ENCODE measurements around the gene RAD51. TPM values are rescaled to one million over a fixed set of nuclear protein-coding genes. Genes with fewer than 3 reads are reported as not detected.
A peak's percentile ranks its signal among the peaks of the same experiment; 100 is the strongest.

RAD51 gene
- total and polyA plus RNA-seq, 4 donors = 0.95 to 2.2 (median 1.2) TPM

DNA sequence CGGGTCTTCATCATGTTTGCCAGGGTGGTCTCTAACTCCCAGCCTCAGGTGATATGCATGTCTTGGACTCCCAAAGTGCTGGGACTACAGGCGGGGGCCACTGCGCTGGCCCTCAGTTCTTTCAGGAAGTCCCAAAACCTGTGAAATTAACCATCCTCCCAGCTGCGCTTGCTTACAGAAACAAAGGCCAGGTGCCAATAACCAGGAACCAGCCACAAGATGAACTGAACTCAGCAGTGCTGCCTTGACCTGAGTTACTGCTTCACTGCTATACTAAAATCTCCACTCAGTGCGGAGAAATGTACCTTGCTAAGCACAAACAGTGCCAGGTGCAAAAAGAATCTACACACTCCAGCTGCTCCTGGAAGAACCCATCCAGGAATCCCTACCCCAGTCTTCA lies 65.0 kb downstream of the RAD51 start:
- ATAC-seq (ENCODE audit: insufficient read depth, low FRiP score) (no peak), DNase-seq (no peak)
- Histone ChIP-seq H3K36me3 (ENCODE audit: control insufficient read depth in 4 of 4, insufficient read depth in 4 of 4, low read length in 4 of 4) (no peaks in the 10 kb centered on the region), H3K9me3 (ENCODE audit: control insufficient read depth in 4 of 4, insufficient read depth in 3 of 4, low read length in 3 of 4) (no peaks in the 10 kb centered on the region), H3K27ac (ENCODE audit: low read depth in 1 of 2, low read length in 1 of 2) (no peak overlapping the region), H3K27me3 (ENCODE audit: control insufficient read depth in 3 of 3, insufficient read depth in 3 of 3, low read length in 2 of 3) (no peaks in the 10 kb centered on the region), H3K4me1 (ENCODE audit: control insufficient read depth in 5 of 5, insufficient read depth in 5 of 5, low read length in 5 of 5) (peaks cover 0 to 20% (median 0%) of the 10 kb centered on the region in 5 donors), H3K4me3 (no peak overlapping the region), H3K9ac (ENCODE audit: insufficient read depth in 1 of 2, low read length in 2 of 2) (no peak overlapping the region)
- WGBS, 2 donors = 89 to 95% methylated on average over 5 of the region's 5 CpGs
- TF ChIP-seq, protein P1, sequence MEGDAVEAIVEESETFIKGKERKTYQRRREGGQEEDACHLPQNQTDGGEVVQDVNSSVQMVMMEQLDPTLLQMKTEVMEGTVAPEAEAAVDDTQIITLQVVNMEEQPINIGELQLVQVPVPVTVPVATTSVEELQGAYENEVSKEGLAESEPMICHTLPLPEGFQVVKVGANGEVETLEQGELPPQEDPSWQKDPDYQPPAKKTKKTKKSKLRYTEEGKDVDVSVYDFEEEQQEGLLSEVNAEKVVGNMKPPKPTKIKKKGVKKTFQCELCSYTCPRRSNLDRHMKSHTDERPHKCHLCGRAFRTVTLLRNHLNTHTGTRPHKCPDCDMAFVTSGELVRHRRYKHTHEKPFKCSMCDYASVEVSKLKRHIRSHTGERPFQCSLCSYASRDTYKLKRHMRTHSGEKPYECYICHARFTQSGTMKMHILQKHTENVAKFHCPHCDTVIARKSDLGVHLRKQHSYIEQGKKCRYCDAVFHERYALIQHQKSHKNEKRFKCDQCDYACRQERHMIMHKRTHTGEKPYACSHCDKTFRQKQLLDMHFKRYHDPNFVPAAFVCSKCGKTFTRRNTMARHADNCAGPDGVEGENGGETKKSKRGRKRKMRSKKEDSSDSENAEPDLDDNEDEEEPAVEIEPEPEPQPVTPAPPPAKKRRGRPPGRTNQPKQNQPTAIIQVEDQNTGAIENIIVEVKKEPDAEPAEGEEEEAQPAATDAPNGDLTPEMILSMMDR (IDR thresholded peaks at IDR 0.05; ENCODE audit: control extremely low read depth, extremely low read depth) = no peak

DNA sequence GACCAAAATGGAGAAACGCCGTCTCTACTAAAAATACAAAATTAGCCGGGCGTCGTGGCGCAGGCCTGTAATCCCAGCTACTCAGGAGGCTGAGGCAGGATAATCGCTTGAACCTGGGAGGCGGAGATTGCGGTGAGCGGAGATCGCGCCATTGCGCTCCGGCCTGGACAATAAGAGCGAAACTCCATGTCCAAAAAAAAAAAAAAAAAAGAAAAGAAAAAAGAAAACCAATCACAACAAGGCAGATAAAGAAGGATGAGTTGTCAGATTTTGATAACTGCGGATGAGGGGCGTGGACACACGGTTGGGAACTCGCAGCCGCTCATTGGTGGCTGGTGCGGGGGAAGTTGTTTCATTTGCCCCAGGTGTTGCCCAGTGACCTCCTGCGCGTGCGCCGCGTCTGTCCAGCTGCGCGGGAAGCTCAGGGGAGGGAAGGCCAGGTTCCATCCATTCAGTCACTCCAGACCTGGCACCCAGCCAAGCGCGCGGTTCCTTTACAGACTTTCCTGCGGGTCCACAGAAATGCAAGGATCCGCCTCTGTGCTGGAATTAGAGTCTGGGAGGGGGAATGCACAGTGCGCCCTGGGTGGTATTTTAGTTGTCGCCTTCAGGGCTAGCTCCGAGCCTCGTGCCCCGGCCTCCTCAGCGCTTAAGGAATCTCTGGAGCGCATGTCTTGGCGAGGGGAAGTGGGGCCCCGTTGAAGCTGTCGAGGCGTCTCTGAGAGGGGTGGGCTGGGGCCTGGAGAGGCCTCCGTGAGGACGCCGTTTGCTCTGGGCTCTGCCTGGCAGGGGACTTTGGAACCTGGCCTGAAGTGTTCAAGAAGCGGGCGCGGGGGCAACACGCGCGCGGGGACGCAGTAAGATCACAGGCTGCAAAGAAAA lies 68.2 kb downstream of the RAD51 start:
- 31% methylated on average over 55 of the region's 55 CpGs for WGBS, 2 donors
- peaks cover 0 to 31% (median 0%) of the 10 kb centered on the region in 5 donors for H3K4me1 ChIP-seq (ENCODE audit: control insufficient read depth in 5 of 5, insufficient read depth in 5 of 5, low read length in 5 of 5)
- peaks cover 0 to 11% (median 0%) of the 10 kb centered on the region in 4 donors for H3K36me3 ChIP-seq (ENCODE audit: control insufficient read depth in 4 of 4, insufficient read depth in 4 of 4, low read length in 4 of 4)
- TF ChIP-seq, protein P1 (IDR thresholded peaks at IDR 0.05; ENCODE audit: control extremely low read depth, extremely low read depth) = no peak
- peak overlapping the region in 1 of 2 donors; percentile 89 for H3K27ac ChIP-seq (ENCODE audit: low read depth in 1 of 2, low read length in 1 of 2)
- H3K27me3 ChIP-seq (ENCODE audit: control insufficient read depth in 3 of 3, insufficient read depth in 3 of 3, low read length in 2 of 3) = no peaks in the 10 kb centered on the region
- H3K9me3 ChIP-seq (ENCODE audit: control insufficient read depth in 4 of 4, insufficient read depth in 3 of 4, low read length in 3 of 4) = no peaks in the 10 kb centered on the region
- ATAC-seq (ENCODE audit: insufficient read depth, low FRiP score) (peak; percentile 34), DNase-seq (peak; percentile 86 to 89 (median 88))
- no peak overlapping the region for H3K9ac ChIP-seq (ENCODE audit: insufficient read depth in 1 of 2, low read length in 2 of 2)
- peak overlapping the region; percentile 46 for H3K4me3 ChIP-seq

DNA sequence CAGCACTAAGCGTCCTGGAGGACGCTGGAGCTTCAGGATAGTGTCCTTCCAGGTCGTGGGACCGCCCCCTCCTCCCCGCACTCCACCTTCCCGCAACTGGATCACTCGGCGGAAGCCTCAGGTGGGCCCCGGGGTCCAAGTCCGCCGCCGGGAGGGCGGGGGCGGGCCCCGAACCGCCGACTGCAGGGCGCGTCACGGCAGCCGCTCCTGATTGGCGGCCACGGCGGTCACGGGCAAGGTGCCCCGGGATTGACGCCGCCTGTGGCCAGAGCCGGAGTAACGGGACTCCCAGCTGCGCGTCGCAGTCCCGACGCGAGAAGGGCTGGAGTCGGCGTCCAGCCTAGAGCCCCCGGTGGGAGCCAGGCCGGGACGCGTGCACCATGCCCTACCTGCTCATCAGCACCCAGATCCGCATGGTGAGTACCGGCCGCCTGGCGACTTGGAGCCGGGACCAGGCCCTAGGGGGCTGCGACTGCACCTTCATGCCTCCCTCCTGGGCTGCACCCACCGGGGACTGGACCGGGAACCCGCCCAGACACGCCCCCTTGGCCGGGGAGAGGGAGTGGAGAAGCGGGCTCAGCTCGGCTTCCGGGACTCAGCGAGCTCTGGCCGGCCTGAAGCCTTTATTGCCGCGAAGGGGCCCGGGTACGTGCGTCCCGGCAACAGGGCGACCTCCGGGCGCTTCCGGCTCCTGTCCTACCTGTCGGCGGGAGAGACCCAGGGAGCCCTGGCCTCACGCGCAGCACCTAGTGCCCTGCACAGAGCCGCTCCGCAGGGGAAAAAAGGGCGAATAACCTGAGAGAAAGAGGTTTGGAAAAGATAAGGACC lies 69.0 kb downstream of the RAD51 start, which contains the start of gene GCHFR:
Gene GCHFR (plus strand): TSS at position 268 of the 828 bp plus-strand sequence. CDS start 113 bp downstream, at position 381.
- DNase-seq (peak; percentile 87), ATAC-seq (ENCODE audit: insufficient read depth, low FRiP score) (peak; percentile 86)
- H3K9me3 ChIP-seq (ENCODE audit: control insufficient read depth in 4 of 4, insufficient read depth in 3 of 4, low read length in 3 of 4) = no peaks in the 10 kb centered on the region
- peak within 1 kb of the TSS in 1 of 2 donors; percentile 89 for H3K27ac ChIP-seq (ENCODE audit: low read depth in 1 of 2, low read length in 1 of 2)
- peak within 1 kb of the TSS in 1 of 2 donors; percentile 72 for H3K9ac ChIP-seq (ENCODE audit: insufficient read depth in 1 of 2, low read length in 2 of 2)
- TF ChIP-seq, protein P1 (IDR thresholded peaks at IDR 0.05; ENCODE audit: control extremely low read depth, extremely low read depth) = no peak
- H3K4me1 ChIP-seq (ENCODE audit: control insufficient read depth in 5 of 5, insufficient read depth in 5 of 5, low read length in 5 of 5) = peaks cover 0 to 31% (median 0%) of the 10 kb centered on the region in 5 donors
- no peaks in the 10 kb centered on the region for H3K27me3 ChIP-seq (ENCODE audit: control insufficient read depth in 3 of 3, insufficient read depth in 3 of 3, low read length in 2 of 3)
- H3K4me3 ChIP-seq = peak within 1 kb of the TSS; percentile 46
- 1% methylated on average over 69 to 75 of the region's 75 CpGs for WGBS, 2 donors
- peaks cover 0 to 14% (median 0%) of the 10 kb centered on the region in 4 donors for H3K36me3 ChIP-seq (ENCODE audit: control insufficient read depth in 4 of 4, insufficient read depth in 4 of 4, low read length in 4 of 4)
